ENCODE results near the gene HPD. TPM values are rescaled to one million over a fixed set of nuclear protein-coding genes. Genes with fewer than 3 reads are reported as not detected.

The HPD gene
- total RNA-seq, 1 experiment from 2014 or later = 0.51 TPM

- peaks cover 40% of the 10 kb centered on the region for H3K4me1 ChIP-seq (ENCODE audit: control insufficient read depth, insufficient read depth, low read length)
- in situ Hi-C loops (cut with HindIII; ENCODE audit: low pct_unique_long_range_greater_than_20kb, low sequenced_read_pairs) = no loop called here
- ChIA-PET CTCF (interaction anchor here (0.6 kb wide), 1 partner anchor 12 kb away, joined by 4 read pairs; no protein-coding TSS in a partner anchor), POLR2A (interaction anchor here (0.5 to 0.6 kb wide), 2 partner anchors 10 to 24 kb away, joined by 6 to 7 read pairs; no protein-coding TSS in a partner anchor)
- peak overlapping the region; percentile 89 for H3K27ac ChIP-seq (ENCODE audit: low read length)
- no peaks in the 10 kb centered on the region for H3K27me3 ChIP-seq (ENCODE audit: control insufficient read depth, insufficient read depth, low read length)
- no peaks in the 10 kb centered on the region; the same call in 1 of the 2 replicates for H3K36me3 ChIP-seq (ENCODE audit: control insufficient read depth, insufficient read depth, low read length)
- DNase-seq (ENCODE audit: low read depth, low spot score) = no peak
- peak overlapping the region; percentile 51 to 55 for H3K4me3 ChIP-seq (ENCODE audit: low read depth in 2 of 2, low read length in 2 of 2)
- intact Hi-C loops (cut with micrococcal nuclease; ENCODE audit: unreplicated experiment) = no loop called here
- ATAC-seq = peak; percentile 44
- BruUV-seq (replicated peaks) = no TSS peak
- no peaks in the 10 kb centered on the region for H3K9me3 ChIP-seq (ENCODE audit: control insufficient read depth, insufficient read depth, low read depth, low read length)
- TF ChIP-seq SIN3A (IDR thresholded peaks at IDR 0.05; ENCODE audit: borderline replicate concordance, insufficient read depth, low read depth, low read length) (peak; percentile 61; the same call in 1 of the 2 replicates), POLR2AphosphoS5 (IDR thresholded peaks at IDR 0.05; ENCODE audit: low read depth, low read length) (no peak; the same call in none of the 2 replicates), TCF7L2 (IDR thresholded peaks at IDR 0.05; ENCODE audit: low read depth, low read length) (peak; percentile 96)
These were observed 58.6 kb downstream of the HPD start for GRCh38 chr12:121799842-121800693.

GRCh38 chr12:121799156-121799841, 59.4 kb downstream of the HPD start:
- intact Hi-C loops (cut with micrococcal nuclease; ENCODE audit: unreplicated experiment) = no loop called here
- POLR2A ChIA-PET = interaction anchor here (0.6 kb wide), 1 partner anchor 345 kb away, joined by 9 read pairs; no protein-coding TSS in a partner anchor
- H3K36me3 ChIP-seq (ENCODE audit: control insufficient read depth, insufficient read depth, low read length) = no peaks in the 10 kb centered on the region; the same call in 1 of the 2 replicates

More at GRCh38 chr12:121799156-121799841, 59.4 kb downstream of the HPD start:
- peak overlapping the region; percentile 51 to 55 for H3K4me3 ChIP-seq (ENCODE audit: low read depth in 2 of 2, low read length in 2 of 2)
- H3K27ac ChIP-seq (ENCODE audit: low read length) = peak overlapping the region; percentile 89
- TF ChIP-seq REST (IDR thresholded peaks at IDR 0.05; ENCODE audit: insufficient read depth in 1 of 2, low read depth in 2 of 2, low read length in 1 of 2) (no peak), TCF7L2 (IDR thresholded peaks at IDR 0.05; ENCODE audit: low read depth, low read length) (no peak), CTCF (IDR thresholded peaks at IDR 0.05) (no peak), SIN3A (IDR thresholded peaks at IDR 0.05; ENCODE audit: borderline replicate concordance, insufficient read depth, low read depth, low read length) (no peak), POLR2AphosphoS5 (IDR thresholded peaks at IDR 0.05; ENCODE audit: low read depth, low read length) (no peak)
- BruUV-seq (replicated peaks) = no TSS peak
- H3K27me3 ChIP-seq (ENCODE audit: control insufficient read depth, insufficient read depth, low read length) = no peaks in the 10 kb centered on the region
- CTCF ChIA-PET = no interaction called here
- H3K4me1 ChIP-seq (ENCODE audit: control insufficient read depth, insufficient read depth, low read length) = peaks cover 48% of the 10 kb centered on the region
- in situ Hi-C loops (cut with HindIII; ENCODE audit: low pct_unique_long_range_greater_than_20kb, low sequenced_read_pairs) = no loop called here
- H3K9me3 ChIP-seq (ENCODE audit: control insufficient read depth, insufficient read depth, low read depth, low read length) = no peaks in the 10 kb centered on the region
- no peak for DNase-seq (ENCODE audit: low read depth, low spot score)
- ATAC-seq = peak; percentile 4; the same call in 1 of the 2 replicates

All from Panc1 (cell line).